NCI-H2107 treated with DMSO at 0.1 percent for 48 hours (cell line): Measurements from ENCODE around the gene DCDC2C.

Experiments used
- DNase-seq: peaks from one replicate; lab custom pipeline; 2025; ENCODE audit not compliant: unreplicated experiment; lab: John Stamatoyannopoulos, UW

DCDC2C gene

DNA sequence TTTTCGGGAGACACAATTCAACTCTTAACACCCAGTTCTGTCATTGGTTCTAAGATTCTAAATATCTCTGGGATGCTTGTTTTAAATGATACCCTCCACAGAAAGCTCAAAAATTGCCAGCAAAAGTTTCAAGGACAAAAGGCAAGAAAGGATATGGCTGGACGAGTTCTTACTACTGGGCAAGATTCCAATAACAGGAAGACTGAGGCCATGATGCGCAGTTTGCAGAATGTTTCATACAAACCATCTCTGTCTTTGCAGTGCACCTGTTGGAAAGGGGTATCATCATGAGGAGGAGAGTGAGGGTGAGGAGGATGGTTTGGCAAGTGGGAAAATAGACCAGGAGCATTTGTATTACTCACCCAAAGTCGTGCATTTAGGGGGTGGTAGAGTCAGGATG, 172.8 kb downstream of the DCDC2C start:
- DNase-seq: no peak

- no peak for DNase-seq
Observed at GRCh38 chr2:3876685-3877084, 173.3 kb downstream of the DCDC2C start.

- DNase-seq: no peak
Observed at GRCh38 chr2:3885629-3886628, 182.6 kb downstream of the DCDC2C start.

DNA sequence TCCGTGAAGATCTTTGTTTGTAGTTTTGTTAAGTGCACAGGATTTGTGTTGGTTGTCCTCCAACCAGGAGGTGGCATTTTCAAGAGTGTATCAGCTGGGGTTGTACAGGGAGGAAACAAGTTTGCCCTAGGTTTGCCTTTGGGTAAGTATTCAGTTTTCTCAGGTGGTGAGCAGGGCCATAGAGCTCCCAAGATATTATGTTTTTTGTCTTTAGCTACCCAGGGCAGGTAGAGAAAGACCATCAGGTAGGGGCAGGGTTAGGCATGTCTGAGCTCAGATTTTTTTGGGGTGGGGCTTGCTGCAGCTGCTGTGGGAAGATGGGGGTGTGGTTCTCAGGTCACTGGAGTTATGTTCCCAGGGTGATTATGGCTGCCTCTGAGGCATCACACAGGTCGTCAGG, 191.6 kb downstream of the DCDC2C start:
- no peak for DNase-seq
